Brain microvascular endothelial cell (primary cell): Measurements from ENCODE around the gene CYP2W1.

ENCODE experiments used
- DNase-seq: peaks from one replicate; pipeline ENCODE4 v3.0.0-alpha.2; 2020
- H3K27ac ChIP-seq: fragments of 250-450 bp; sonication (Bioruptor Pico); 2 replicates; pipeline ENCODE4 v1.5.1; 2020; ENCODE audit warnings: mild to moderate bottlenecking, moderate library complexity
- H3K27me3 ChIP-seq: fragments of 250-450 bp; sonication (Bioruptor Pico); replicated peaks from 2 replicates; pipeline ENCODE4 v1.5.1; 2020; ENCODE audit warnings: mild to moderate bottlenecking
- H3K36me3 ChIP-seq: fragments of 250-450 bp; sonication (Bioruptor Pico); replicated peaks from 2 replicates; pipeline ENCODE4 v1.5.1; 2020; ENCODE audit warnings: mild to moderate bottlenecking
- H3K4me3 ChIP-seq: 2 replicates; pipeline ENCODE4 v1.5.1; 2011; ENCODE audit warnings: low read depth, mild to moderate bottlenecking, control low read depth, low read length, moderate library complexity
- in situ Hi-C: cut with HindIII; loops from 2 replicates; pipeline ENCODE4 v1.10.0; 2017; ENCODE audit warnings: low sequenced_read_pairs, low pct_ligation_motif_present
- TF ChIP-seq, protein P1 (sequence below): IDR thresholded peaks from 2 replicates; pipeline ENCODE4 v1.5.1; 2011; ENCODE audit warnings: low read depth, mild to moderate bottlenecking, moderate library complexity, low read length, control low read depth, inconsistent platforms; ENCODE audit errors: missing control alignments

The CYP2W1 gene

DNA sequence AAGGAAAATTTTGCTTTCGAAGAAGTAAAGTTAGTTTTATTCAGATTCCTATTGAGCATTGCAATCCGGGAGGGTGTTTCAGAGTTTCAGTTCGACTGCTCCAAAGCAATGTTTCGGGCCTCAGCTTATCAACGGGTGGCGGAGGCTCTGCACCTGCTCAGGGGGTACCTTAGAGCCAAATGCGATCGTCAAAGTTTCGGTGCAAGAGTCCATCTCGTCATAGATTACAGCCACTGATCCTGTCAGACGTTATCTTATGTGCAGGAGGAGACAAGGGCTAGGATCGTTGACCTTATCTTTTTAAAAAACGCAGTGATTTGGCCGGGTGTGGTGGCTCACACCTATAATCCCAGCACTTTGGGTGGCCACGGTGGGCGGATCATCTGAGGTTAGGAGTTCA lies 3.8 kb upstream of the CYP2W1 start:
- no peak for DNase-seq
- Histone ChIP-seq H3K4me3 (no peak overlapping the region), H3K27ac (no peak overlapping the region), H3K36me3 (no peaks in the 10 kb centered on the region), H3K27me3 (no peaks in the 10 kb centered on the region)
- TF ChIP-seq, protein P1, sequence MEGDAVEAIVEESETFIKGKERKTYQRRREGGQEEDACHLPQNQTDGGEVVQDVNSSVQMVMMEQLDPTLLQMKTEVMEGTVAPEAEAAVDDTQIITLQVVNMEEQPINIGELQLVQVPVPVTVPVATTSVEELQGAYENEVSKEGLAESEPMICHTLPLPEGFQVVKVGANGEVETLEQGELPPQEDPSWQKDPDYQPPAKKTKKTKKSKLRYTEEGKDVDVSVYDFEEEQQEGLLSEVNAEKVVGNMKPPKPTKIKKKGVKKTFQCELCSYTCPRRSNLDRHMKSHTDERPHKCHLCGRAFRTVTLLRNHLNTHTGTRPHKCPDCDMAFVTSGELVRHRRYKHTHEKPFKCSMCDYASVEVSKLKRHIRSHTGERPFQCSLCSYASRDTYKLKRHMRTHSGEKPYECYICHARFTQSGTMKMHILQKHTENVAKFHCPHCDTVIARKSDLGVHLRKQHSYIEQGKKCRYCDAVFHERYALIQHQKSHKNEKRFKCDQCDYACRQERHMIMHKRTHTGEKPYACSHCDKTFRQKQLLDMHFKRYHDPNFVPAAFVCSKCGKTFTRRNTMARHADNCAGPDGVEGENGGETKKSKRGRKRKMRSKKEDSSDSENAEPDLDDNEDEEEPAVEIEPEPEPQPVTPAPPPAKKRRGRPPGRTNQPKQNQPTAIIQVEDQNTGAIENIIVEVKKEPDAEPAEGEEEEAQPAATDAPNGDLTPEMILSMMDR: no peak
- in situ Hi-C loops: no loop called here

DNA sequence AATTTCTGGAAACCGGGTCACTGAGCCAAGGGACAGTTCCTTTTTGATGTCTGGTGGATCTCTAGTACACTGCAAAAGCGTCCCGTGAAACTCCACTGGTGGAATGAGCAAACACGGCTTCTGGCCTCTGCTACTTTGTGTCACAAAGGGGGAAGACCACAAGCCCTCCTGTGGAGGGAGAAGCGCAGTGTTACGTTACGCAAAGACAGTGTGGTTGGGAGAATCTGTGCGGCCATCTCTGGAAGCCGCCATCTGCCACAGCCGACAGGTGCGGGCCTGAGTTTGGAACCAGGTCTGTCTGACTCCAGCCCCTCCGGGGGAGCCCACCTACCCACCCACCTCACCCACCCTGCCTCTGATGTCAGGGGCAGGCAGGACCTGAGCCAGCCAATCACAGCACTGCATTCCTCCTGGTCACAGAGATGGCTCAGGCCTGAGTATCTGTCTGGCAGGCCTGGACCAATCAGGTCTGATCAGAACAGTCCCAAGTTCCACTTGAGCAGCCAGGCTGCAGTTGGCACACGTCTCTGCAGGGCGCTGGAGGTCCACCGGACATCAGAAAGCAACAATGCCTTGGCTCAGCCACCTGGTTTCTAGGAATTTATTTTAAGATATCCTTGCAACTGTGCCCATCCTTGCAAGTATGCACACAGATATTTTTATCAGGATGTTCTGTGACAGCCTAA lies 3.0 kb upstream of the CYP2W1 start:
- no peaks in the 10 kb centered on the region for H3K36me3 ChIP-seq
- TF ChIP-seq, protein P1: no peak
- in situ Hi-C loops: no loop called here
- no peak overlapping the region for H3K4me3 ChIP-seq
- H3K27me3 ChIP-seq: no peaks in the 10 kb centered on the region
- no peak overlapping the region for H3K27ac ChIP-seq
- no peak for DNase-seq

DNA sequence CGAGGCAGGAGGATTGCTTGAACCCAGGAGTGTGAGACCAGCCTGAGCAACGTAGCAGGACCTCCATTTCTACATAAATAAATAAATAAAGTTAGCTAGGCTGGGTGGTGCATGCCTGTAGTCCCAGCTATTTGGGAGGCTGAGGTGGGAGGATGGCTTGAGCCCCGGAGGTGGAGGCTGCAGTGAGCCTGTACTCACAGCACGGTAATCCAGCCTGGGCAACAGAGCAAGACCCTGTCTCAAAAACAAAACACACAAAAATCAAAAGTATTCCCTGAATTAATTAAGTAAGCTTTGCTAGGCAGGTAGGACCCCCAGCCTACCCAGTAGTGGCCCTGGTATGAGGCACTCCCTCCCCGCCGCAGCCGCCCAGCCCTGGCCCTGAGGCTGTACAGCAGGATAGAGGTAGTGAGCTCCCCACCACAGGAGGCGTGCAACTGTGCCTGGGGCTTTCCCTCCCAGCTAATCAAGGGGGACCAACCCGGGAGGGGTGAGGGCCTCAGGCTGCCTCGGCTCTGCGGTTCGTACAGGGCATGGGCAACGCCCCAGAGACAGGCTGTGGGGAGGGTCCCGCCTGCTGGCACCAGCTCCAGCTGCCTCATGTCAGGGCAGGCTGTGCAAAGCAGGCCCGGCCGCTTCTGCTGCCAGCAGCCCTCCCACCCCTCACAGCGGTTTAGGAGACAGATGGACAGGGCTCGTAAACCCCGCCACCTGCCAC lies 1.0 kb upstream of the CYP2W1 start:
- Histone ChIP-seq H3K4me3 (no peak overlapping the region), H3K27ac (no peak overlapping the region), H3K36me3 (no peaks in the 10 kb centered on the region), H3K27me3 (no peaks in the 10 kb centered on the region)
- TF ChIP-seq, protein P1: no peak
- DNase-seq: no peak
- in situ Hi-C loops: no loop called here

DNA sequence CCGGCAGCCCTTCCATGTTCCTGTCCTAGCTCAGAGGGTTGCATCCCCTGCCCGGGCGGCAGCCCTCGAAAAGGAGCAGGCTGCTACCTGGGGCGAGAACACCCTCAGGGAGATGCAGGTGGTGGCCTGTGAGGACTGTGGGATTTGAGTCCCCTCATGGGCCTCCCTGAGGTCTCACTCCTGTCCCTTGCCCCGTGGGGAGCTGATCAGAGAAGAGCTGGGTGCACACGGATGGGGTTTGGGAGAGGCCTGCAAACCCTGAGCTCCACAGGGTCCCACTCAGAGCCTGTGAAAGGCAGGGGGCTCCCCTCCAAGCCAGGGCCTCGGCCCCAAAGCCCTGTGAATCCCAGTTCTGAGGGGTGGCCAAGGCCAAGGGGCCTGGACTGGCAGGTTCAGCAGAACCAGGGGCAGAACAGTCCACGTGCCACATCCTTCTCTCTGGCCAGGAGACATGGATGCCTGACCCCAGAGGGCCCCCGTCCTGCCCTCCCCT lies 424 bp upstream of the CYP2W1 start:
- Histone ChIP-seq H3K27ac (no peak overlapping the region), H3K36me3 (no peaks in the 10 kb centered on the region), H3K4me3 (no peak overlapping the region), H3K27me3 (no peaks in the 10 kb centered on the region)
- TF ChIP-seq, protein P1: no peak
- no peak for DNase-seq
- in situ Hi-C loops: no loop called here

DNA sequence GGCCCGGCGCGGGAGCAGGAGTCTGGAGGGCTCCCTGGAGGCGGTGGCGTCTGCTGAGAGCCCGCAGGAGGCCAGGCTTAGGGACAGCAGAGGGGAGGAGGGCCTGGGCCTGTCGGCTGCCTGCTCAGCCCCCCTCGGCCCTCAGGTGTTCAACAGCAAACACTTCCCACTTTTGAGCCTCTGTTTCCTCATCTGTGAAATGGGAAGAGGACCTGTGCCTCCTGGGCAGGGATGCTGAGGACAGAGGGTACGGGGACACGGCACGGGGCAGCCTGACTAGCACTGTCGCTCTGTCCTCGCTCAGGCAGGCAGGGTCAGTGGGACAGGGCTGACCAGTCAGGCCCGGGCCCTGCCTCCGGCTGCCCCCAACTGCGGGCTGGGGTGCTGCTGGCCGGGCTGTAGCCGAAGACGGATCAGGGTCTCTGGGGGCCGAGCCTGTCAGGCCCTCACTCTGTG lies 663 bp downstream of the CYP2W1 start:
- DNase-seq: no peak
- no peaks in the 10 kb centered on the region for H3K36me3 ChIP-seq
- no peak overlapping the region for H3K4me3 ChIP-seq
- H3K27ac ChIP-seq: no peak overlapping the region
- TF ChIP-seq, protein P1: no peak
- in situ Hi-C loops: no loop called here
- no peaks in the 10 kb centered on the region for H3K27me3 ChIP-seq
